ENCODE data around the gene DENND6B.
A peak's percentile ranks its signal among the peaks of the same experiment; 100 is the strongest.

Gene DENND6B

GRCh38 chr22:50316114-50317065 is 10.4 kb downstream of the DENND6B start:
- DNase-seq (ENCODE audit: low spot score) = no peak

GRCh38 chr22:50315289-50316113 is 11.3 kb downstream of the DENND6B start:
- no peak for DNase-seq (ENCODE audit: low spot score)

GRCh38 chr22:50314455-50315288 is 12.1 kb downstream of the DENND6B start:
- DNase-seq (ENCODE audit: low spot score) = no peak

GRCh38 chr22:50314081-50314454 is 12.7 kb downstream of the DENND6B start:
- no peak for DNase-seq (ENCODE audit: low spot score)

GRCh38 chr22:50313600-50313999 is 13.2 kb downstream of the DENND6B start:
- DNase-seq (ENCODE audit: low spot score) = no peak

- no peak for DNase-seq (ENCODE audit: low spot score)
Measured at GRCh38 chr22:50313021-50313420, 13.8 kb downstream of the DENND6B start.

- DNase-seq (ENCODE audit: low spot score) = no peak
Measured at GRCh38 chr22:50312371-50312770, 14.4 kb downstream of the DENND6B start.

GRCh38 chr22:50311606-50312351 is 15.0 kb downstream of the DENND6B start:
- DNase-seq (ENCODE audit: low spot score) = no peak

GRCh38 chr22:50310949-50311444 is 15.8 kb downstream of the DENND6B start:
- no peak for DNase-seq (ENCODE audit: low spot score)

GRCh38 chr22:50310031-50310722 is 16.6 kb downstream of the DENND6B start:
- no peak for DNase-seq (ENCODE audit: low spot score)

- DNase-seq (ENCODE audit: low spot score) = no peak
Measured at GRCh38 chr22:50309601-50309991, 17.2 kb downstream of the DENND6B start.

- peak; percentile 16 for DNase-seq (ENCODE audit: low spot score)
Measured at GRCh38 chr22:50308986-50309600, 17.7 kb downstream of the DENND6B start.

GRCh38 chr22:50308597-50308935 is 18.2 kb downstream of the DENND6B start:
- DNase-seq (ENCODE audit: low spot score) = peak; percentile 68

- peak; percentile 30 for DNase-seq (ENCODE audit: low spot score)
Measured at GRCh38 chr22:50307890-50308596, 18.8 kb downstream of the DENND6B start.

- DNase-seq (ENCODE audit: low spot score) = peak; percentile 87
Measured at GRCh38 chr22:50306753-50307749, 19.8 kb downstream of the DENND6B start, which contains the start of gene PLXNB2. Gene PLXNB2 (minus strand): TSS chr22:50307646. CDS start chr22:50290584, 17,062 bp downstream.

GRCh38 chr22:50305923-50306566 is 20.8 kb downstream of the DENND6B start:
- DNase-seq (ENCODE audit: low spot score) = peak; percentile 59

- no peak for DNase-seq (ENCODE audit: low spot score)
Measured at GRCh38 chr22:50305393-50305922, 21.4 kb downstream of the DENND6B start.
